Stimulated activated CD4-positive, alpha-beta T cell treated with anti-CD3 and anti-CD28 coated beads, Interleukin-12 subunit alpha, Interleukin-12 subunit beta, amount 100 ng/mL, for 24 hours (primary cell): ENCODE measurements around the gene MTNR1A.

ENCODE experiments used
- DNase-seq, 2 experiments: peaks; one replicate each; pipeline ENCODE4 v3.0.0-alpha.2; 2020; ENCODE audit warnings: low read depth in 2 of 2

The MTNR1A gene

DNA sequence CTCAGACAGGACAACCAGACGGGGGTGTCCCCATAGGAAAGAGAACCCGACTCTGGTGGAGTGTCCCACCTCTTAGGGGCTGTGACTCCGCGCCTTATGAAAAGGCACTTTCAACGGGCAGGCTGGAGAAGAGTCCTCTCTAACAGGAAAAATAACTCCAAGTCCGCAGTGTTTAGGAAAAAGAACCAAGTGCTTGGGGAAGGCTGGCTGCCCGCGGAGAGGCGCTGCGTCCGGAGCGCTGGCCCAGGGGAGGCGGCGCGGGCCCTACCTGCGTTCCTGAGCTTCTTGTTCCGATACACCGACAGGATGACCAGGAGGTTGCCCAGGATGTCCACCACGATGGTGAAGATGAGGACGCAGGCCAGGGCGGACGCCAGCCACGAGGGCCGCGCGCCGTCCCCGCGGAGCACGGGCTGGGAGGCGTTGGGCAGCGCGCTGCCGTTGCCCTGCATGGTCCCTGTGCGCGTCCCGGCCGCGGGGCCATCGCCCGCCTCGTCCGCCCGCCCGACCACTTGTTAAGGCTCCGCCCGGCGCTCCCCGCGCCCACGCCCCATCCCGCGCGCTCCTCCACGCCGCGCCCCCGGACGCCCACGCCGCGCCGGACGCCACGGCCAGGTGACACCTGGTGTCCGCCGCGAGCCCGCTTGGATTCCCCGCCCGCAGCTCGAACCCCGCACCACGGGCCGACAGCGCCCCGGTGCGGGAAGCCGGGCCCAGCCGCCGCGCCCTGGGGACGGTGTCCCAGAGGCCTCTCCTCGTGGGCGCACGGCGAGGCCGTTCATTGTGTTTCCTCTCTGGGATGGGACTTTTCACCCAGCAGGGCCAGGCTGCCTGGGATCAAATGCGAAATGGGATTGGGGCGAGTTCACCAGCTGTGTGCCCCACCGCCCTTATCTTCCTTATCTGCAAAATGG lies at the start of gene MTNR1A:
TSS of gene MTNR1A (minus strand) at position 654 of the 914 bp plus-strand sequence. CDS start at position 452, 202 bp downstream.
- DNase-seq, result no peak

DNA sequence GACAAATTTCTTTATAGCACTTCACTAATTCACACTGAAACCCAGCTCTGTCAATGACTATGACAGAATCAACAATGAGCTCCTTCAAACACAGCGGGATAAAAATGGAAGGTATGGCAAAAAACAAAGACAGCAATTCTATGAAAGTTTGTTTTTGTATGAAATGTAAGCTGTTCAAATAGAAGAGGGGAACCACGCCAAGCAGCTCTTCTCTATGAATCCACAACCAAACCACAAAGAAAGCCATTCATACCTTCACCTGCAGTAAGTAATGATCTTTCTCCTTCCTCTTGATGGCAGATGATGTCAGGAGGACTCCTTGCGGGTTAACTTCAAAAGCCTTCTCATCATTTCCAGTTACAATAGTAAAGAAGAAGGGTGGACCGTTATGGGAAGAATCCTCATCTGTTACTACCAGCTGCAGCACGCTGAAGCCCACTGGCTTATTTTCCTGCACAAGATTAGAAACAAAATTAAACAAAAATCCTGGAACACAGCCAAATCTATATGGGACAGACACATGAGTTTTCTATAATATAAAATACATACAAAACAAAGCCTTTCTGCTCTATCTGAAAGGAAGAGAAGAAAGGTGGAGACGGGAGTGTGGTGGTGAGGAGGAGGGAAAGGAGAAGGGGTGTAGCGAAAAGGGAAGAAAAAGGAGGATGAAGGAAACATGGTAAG lies 48.9 kb upstream of the MTNR1A start:
- no peak for DNase-seq

DNA sequence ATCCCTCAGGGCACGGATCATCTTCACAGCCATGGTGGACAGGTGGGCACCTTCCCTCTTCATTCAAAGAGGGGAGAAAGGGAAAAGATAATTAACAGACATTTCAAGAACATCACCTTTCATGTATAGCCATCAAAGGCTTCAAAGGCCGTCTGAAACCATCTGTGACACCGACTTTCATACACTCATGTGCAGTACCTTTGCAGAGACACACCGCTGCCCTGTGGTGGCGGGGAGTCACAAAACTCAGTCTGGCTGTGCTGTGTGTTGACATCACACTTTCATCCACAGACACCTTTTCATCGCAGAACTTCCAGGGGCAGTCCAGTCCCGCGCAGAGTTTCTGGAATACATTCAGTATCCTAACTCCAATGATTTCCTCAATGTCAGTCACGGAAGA lies 47.6 kb upstream of the MTNR1A start:
- DNase-seq, result no peak

DNA sequence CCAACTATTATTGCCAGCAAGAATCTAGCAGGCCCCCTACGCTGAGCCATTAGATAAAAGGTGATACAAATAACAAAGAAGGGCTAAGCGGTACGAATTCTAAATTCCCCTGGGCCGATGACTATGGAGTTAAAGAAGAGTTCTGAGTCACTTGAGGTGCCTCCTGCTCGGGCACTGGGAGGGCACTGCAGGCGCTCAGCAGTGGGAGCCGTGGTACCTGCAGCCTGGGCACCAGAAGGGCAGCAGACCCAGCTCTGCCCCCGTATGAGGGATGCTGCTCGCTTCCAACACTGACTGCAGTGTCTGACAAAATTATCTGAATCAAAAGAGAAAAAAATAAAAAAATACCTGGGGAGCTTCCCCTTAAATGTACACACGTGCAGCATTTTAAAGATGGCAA lies 44.1 kb upstream of the MTNR1A start:
- no peak for DNase-seq

DNA sequence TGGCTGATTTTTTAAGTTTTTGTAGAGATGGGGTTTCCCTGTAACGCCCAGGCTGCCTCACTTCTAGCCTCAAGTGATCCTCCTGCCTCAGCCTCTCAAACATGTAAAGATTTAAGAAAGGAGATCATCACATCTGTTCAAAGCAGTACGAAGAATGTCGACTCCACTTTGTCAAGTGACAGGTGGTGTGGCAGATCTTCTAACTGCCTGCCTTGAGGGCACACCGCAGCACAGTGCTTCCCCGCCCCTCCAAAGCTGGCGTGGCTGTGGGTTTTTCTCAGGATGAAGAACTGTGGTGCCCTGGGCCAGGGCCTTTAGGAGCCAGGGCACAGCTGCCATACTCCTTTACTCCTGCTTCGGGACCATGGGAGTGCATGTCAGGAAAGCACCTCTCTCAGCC lies 43.3 kb upstream of the MTNR1A start:
- DNase-seq, result no peak

DNA sequence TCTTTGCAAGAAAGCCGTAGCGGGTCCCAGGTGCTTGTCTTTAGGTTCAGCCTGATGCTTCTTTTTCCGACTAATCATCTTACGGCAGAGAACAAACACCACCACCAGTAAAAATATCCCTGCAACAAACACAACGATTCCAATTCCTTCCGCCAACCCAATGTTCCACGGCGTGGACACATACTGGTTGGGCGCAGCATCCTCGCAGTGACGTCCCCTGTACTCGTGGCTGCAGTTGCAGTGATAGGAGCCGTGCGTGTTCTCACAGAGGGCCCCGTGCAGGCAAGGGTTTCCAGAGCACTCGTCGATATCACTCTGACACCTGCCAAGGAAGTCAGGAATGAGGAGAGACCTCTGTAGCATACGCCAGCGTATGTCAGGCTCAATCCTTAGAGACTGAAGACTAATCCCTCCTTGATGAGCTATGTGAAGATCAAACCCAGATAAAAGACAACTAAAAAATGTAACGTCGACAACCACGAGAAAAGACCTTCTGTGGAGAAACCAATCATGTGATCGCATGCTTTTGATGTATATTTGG lies 41.6 kb upstream of the MTNR1A start:
- DNase-seq, result no peak

DNA sequence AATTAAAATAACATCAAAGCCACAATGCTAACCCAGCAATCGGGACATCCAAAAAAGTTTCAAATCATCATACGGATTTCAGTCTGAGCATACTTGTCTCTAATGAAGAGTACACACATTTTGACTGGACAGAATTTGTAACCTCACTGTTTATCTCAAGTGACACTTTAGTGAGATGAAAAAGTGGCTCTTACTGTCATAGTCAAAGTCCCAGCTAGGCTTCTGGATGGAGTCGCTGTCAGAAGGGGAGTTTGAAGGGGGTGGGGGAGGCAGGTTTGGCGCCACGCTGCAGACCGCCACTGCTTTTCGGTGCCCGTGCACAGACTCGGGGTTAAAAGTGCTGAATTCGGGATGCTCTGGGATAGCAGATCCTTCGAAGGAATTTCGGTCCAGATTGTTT lies 41.0 kb upstream of the MTNR1A start:
- no peak for DNase-seq

DNA sequence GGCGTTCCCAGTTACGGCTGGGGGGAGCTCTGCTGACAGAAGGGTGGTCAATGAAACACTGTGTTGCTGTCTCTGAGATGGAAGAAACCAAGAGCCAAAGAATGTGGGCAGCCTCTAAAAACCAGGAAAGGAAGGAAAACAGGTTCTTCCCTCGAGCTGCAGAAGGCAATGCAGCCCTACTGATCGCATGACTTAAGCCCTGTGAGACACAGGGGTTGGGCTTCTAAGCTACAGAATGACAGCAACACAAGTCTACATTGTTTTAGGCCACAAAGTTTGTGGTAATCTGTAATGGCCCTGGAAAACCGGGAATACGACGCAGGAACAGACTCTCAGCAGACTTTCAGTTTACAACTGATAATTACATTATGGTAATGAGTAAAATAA lies 38.2 kb upstream of the MTNR1A start:
- DNase-seq, result no peak

DNA sequence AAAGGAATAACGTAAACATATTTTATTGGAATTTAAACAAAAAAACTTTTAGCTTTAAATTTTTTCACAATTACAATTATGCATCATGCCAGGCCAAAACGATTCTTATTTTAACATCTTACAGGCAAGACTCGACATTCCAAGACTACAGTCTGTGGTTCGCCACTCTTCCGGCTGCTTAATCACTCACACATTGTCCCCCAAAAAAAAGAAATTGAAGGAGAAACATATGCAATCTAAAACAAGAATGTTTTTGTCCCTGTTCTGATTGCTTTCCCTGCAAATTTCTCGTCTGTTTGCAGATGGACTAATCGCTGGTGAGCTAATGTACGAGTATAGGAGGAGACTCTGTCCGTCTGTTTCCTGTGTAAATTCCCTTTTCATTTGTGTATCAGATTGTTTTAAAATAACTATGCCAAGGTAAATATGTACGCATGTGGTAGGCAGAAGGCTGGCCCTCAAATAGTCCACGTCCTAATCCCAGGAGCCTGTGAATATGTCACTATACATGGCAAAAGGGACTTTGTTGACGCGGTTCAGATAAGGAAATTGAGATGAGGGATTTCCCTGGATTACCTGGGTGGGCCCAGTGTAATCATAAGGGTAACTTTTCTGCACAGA lies 37.7 kb upstream of the MTNR1A start:
- DNase-seq, result no peak

DNA sequence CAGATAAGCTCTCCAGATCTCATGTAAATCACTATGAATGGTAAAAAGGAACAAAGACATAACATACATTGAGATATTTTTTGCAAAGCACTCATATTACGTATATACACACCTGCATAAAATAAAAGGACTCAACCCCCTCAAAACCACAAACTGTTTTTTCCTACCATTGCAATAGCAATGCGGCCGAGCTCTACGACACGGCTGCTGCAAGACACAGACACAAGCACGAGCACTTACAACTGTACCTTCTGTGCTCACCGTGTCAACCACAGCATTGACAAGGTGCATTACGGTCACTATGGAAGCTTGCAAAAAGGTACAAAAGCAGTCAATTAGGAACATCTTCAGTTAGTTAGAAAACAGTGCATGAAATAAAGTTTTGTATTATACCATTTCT lies 37.1 kb upstream of the MTNR1A start:
- DNase-seq, result no peak

DNA sequence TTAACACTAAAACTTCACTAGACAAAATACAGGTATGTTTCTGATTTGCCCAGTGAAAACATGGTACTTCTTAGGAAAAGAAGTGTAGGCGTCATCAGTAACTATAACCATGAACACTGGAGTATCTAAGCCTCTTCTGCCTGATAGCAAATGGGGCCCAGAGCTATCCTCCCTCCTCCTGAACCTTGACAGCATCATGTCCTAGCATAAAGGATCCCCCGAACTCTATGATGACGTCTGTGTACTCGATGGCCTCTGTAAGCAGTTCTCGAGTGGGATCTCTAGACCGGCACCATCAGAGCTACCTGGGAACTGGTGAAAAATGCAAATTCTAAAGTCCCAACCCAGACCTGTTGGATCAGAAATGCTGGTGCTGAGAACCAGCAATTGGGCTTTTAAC lies 36.3 kb upstream of the MTNR1A start:
- no peak for DNase-seq

DNA sequence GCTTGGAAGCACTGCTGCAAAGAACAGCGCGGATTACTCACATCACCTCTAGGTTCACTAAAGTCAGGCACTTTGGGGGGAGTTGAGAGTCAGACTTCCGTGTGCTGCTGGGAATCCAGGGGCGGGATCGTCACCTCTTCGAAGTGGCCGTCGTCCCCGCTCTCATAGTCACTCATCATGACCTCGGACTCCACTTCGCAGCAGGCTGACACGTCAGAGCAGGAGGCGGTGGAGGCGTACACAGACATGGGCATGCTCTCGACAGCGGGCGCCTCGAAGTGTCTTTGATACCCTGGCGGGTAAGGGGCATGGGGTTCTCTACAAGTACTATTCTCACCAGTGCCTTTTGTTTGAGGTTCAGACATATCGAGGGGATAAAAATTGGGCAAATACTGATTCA lies 33.1 kb upstream of the MTNR1A start:
- DNase-seq, result no peak

DNA sequence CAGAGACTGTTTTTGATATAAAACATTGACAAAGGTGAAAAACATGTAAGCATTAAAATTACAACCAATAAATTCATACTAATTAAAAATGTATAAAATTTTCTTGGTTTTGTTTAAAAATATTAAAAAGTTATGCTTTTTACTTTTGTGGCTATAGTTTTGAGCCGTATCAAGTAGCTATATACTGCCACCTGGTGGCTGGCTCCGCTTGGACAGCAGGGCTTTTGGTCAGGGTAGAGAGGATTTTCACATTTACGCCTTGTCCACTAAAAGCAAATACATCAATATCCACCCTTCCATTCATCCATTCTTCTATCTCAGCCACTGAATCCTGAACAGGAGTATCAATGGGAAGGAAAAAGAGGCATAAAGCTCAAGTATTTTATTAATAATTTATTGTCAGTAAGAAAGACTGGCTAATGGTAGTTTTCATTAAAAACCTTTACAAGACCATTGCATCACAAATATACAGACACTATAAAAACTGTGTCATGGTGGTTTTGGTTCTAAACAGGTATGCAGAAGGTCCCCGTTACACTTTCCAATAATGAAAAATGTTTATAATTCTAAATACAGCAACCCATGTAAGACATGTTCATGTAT lies 32.1 kb upstream of the MTNR1A start:
- DNase-seq, result peak; percentile 33 to 52

DNA sequence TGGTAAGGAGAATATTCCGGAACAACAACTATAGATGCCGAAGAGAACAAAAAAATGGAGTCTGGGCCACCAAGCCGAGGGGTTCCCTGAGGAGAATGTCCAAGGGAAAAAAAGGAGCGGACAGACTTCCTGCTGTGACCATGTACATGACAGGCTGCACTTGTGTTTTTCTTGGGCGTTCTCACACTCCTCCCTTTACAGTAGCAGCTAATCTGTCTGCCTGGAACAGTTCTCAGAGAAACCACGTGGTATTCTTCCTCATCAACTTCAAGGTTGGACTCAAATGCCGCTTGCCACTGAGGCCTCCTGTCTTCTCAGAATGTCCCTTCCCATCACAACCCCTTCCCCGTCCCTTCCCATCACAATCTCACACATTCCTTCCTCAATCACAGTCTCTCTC lies 30.8 kb upstream of the MTNR1A start:
- no peak for DNase-seq

DNA sequence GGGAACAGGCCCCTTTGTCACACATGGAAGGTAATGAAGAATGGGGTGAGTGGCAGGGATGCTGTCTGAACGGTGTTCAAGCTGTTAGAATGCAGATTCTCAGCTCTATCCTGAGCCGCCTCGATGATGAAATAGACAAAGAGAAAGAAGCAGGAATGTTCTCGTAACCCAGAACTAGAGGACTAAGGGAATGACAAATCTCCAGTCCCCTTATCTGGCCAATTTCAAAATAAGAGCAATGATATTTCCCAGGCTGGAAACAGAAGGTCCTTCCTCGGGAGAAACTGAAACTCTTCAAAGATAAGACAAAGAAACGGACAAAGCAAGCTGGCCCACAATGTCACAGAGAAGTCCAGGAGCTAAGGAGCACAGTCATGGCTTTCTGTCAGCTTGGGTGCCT lies 29.5 kb upstream of the MTNR1A start:
- no peak for DNase-seq

DNA sequence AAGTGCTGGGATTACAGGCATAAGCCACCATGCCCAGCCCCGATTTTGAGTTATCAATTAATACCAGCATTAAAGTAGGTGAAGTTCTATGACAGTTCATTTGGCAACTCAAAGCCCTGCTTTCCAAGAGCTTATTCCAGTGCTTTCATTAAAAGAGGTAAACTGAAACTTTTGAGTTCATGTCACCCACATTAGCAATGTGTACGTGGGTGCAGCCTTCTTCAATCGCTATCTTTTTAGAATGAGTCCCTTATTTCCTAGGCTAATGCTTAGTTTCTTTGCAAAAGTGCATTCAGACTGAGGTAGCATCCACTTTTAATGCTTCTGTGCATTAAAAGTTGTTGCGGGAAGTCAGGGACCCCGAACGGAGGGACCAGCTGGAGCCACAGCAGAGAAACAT lies 26.1 kb upstream of the MTNR1A start:
- DNase-seq, result no peak

DNA sequence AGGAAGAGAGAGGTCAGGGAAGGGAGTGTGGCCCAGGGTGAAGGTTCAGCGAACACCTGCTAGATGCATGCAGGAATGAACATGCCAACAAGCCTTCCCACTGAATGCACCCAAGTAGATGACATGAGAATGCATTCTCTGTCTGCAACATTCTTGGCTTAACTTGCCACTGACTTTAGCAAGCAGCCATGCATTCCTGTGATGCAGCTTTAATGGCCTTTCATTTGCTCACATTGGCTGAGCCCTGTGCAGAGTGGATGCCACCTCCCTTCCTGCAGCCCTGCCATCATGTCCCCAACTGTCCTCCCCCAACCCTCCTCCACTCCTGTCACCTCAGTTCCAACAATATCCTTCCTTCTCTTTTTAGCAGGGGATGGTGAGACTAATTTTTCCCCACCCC lies 25.3 kb upstream of the MTNR1A start:
- no peak for DNase-seq

DNA sequence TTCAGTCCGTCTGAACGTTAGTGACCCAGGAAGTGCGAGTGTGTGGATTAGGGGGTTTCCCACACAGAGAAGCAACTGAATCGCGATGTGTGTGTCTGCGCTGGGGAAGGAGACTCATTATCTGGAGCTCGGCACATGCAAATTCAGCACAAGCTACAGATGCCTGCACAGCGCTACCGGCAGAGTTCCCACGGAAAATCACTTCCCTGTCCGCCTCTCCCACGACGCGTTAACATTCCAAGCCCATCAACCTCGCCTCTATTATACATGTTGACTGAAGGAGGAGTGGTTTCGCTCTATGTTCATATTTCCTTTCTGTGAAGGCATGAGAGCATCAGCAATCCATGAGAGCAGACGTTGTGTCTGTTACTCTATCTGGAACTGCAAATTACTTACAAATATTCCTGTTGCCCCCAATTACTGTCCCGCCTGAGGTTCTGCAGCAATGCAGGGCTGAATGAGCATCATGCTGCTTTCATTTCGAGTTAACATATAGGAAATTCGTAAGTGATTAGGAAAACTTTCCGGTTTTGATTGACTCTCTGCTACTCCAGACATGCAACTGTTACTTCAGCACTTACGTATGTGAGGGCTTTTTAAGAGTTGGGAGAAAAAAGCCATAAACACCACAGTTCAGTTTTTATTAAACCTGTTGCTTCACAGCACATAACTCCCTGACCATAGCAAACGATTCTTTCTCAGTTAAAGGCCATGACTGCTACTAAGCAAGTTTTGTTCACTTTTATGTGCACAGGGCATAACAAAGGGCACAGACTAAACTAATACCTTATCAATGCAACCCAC lies 15.0 kb upstream of the MTNR1A start:
- no peak for DNase-seq

DNA sequence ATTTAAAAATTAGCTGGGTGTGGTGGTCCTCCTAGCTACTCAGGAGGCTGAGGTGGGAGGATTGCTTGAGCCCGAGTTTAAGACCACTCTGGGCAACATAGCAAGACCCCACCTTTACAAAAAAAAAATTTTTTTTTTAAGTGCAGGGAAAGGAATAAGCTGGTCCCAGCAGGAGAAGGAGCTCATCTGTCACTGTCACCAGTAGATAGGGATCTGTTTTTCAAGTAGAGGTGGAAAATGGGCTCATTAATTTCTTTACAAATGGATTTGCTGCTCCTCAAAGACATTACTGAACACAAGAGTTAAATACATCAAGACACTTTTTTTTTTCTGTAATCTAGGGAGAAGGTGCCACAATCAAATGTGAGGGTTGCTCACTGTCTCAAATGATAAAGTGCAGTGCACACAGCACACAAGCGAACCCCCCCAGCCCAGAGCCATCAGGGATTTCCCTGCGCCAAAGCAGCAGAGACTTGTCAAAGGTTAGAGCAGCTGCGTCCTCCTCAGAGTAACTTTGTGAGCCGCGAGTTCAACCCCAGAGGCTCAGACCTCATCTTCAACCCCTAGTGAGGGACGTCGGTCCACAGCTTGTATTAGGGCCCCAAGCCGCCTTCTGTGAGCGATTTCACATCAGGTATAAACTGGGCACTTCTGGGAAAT lies 14.3 kb upstream of the MTNR1A start:
- DNase-seq, result no peak

DNA sequence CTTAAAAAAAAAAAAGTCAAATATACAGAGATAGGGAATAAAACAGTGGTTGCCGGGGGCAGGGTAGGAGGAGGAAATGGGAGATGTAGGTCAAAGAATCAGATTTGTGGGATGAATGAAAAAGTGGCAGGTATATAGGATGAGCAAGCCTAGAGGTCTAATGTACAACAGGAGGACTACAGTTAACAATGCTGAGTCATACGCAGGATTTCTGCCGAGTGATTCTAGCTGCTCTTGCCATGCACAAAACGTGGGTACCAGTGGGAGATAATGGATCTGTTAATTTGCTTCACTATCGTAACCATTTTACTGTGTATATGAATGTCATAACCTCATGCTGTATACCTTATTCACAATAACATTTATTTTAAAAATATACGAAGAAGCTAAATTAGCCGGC lies 10.7 kb upstream of the MTNR1A start:
- DNase-seq, result no peak

DNA sequence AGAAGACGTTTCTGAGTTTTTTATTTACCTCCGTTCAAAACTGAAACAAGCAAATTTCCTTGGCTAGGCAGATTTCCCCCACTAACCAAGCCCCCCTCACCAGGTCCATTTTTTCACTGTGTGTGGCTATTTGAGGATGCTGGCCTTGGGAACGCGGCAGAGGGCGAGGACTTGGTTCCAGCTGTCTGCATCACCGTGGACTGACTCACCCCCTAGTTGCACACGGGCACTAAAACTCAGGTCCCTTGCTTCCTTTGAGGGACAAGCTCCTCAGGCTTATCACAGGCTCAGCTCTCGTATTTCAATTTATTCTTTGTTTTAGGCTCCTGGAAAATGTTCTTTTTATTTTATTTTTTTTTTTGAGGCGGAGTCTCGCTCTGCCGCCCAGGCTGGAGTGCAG lies 8.4 kb upstream of the MTNR1A start:
- DNase-seq, result no peak
